Mononuclear cell (primary cell): ENCODE results near the gene RIMBP2. TPM values are rescaled to one million over a fixed set of nuclear protein-coding genes. Genes with fewer than 3 reads are reported as not detected.
"Not testable (repeated sequence)": the region's sequence is repeated elsewhere in the genome, so short reads cannot be mapped to it uniquely, and the experiment has no call there.

Experiments used
- H3K27me3 ChIP-seq: 2 replicates; pipeline ENCODE4 v1.6.0; 2011; ENCODE audit warnings: low read length, control low read depth; ENCODE audit not compliant: insufficient read depth
- H3K4me1 ChIP-seq: 2 replicates; pipeline ENCODE4 v1.5.1; 2011; ENCODE audit warnings: mild to moderate bottlenecking, low read length, control low read depth; ENCODE audit not compliant: insufficient read depth
- H3K4me3 ChIP-seq: 2 replicates; pipeline ENCODE4 v1.5.1; 2011; ENCODE audit warnings: mild to moderate bottlenecking, low read length, moderate library complexity
- H3K9me3 ChIP-seq: 2 replicates; pipeline ENCODE4 v1.5.1; 2011; ENCODE audit warnings: low read depth, mild to moderate bottlenecking, control low read depth, low read length
- total RNA-seq: library from RNA; depleted of rRNA; stranded (reverse); fragments of >200 nt; gene quantifications from one replicate; pipeline ENCODE4 v1.2.3, GENCODE V29; 2012

Gene RIMBP2
- total RNA-seq, 1 donor, result not detected

DNA sequence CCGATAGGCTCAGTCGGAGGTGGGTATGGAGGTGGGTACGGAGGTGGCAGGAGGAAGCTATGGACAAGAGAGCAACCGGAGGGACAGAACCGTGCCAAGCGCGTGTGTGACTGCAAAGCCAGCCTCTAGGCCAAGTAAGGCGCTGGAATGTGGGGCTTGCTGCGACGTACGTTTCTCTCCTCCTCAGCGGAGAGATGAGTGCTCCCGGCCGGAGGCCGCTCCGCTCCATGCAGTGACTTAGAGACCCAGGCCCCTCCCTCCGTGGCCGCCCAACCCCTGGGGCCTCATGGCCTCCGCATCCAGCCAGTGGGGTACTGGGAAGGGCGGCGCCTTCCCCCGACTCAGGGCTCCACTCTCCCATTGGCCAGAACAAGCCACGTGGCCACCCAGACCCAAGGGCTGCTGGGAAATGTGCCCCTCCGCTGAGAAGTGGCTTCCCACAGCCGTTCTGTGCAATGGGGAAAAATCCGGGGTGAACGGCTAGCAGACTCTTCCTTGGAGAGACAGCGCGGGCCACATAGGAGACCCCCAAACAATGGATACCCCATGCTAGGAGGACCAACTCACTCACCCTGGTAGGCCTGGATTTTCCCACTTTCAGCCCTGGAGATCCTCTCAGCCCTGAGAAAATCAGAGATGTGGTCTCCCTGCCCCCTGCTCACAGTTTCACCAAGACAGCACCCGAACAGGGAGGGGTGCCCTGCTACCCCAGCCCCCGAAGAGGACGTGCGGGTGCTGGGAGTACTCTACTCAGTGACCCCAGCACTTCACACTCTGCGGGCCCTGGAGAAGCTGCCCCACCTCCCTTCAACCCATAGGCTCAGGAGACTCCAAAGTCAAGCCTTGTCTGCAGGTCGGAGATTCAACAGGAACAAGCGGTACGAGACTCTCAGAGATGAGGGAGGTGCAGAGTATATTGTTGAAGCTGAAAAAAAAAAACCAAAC is 66.7 kb downstream of the RIMBP2 start:
- Histone ChIP-seq H3K27me3 (no peaks in the 10 kb centered on the region), H3K9me3 (no peaks in the 10 kb centered on the region)

DNA sequence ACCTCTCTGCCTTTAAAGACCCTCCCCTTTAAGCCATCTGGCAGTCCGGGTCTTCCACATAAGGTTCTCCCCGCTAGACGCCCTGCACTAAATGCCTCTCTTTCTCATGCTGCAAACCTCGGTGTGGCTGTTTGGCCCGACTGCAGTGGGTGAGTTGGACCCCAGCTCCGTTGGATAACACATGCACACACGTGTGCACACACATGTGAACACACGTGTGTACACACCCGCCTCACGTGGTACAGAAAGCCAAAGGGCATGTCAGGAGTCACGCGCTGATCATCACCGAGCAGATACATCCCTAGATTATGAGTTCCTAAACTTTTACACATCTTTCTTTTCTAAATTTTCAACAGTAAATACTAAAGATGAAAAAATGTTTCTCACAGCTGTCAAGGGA is 68.3 kb downstream of the RIMBP2 start:
- H3K4me3 ChIP-seq, result no peak overlapping the region
- no peaks in the 10 kb centered on the region for H3K9me3 ChIP-seq
- no peaks in the 10 kb centered on the region for H3K27me3 ChIP-seq
- no peaks in the 10 kb centered on the region for H3K4me1 ChIP-seq

More for the DNA sequence above, 66.7 kb downstream of the RIMBP2 start:
- Histone ChIP-seq H3K4me3 (no peak overlapping the region), H3K4me1 (no peaks in the 10 kb centered on the region)

DNA sequence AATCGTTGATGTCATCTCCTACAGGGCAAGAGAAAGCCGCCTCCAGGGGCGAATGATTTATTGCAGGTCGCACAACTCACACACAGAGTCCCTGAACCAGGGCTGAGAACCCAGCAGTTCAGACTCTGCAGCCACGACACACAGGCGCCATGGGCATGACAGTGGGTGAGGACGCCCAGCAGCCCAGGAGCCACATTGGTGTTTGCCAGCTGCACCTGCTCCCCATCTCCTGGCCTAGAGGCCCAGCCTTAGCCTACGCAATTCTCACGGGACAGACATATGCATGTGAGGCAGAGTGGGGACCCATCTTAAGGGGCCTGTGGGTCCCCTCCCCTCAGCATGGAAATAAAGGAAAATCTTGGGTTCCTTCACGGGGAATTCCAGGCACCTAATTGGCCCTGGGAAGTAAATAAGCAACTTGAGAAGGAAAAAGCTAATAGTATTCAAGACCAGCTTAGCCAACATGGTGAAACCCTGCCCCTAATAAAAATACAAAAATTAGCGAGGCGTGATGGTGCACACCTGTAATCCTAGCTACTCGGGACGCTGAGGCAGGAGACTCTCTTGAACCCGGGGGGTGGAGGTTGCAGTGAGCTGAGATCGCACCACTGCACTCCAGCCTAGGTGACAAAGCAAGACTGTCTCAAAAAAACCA is 69.3 kb downstream of the RIMBP2 start:
- H3K4me1 ChIP-seq, result no peaks in the 10 kb centered on the region
- H3K27me3 ChIP-seq, result no peaks in the 10 kb centered on the region
- H3K9me3 ChIP-seq, result no peaks in the 10 kb centered on the region
- no peak overlapping the region for H3K4me3 ChIP-seq

DNA sequence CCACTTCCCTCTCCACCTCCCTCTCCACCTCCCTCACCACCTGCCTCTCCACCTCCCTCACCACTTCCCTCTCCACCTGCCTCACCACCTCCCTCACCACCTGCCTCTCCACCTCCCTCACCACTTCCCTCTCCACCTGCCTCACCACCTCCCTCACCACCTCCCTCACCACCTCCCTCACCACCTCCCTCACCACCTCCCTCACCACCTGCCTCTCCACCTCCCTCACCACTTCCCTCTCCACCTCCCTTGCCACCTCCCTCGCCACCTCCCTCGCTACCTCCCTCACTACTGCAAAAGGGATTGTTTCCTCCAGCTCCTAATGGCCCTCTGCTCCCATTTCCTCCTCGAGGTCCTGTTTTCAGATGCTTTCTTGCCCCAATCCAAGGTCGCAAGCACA is 69.9 kb downstream of the RIMBP2 start:
- H3K27me3 ChIP-seq, H3K9me3 ChIP-seq, H3K4me1 ChIP-seq, H3K4me3 ChIP-seq: not testable (repeated sequence)

DNA sequence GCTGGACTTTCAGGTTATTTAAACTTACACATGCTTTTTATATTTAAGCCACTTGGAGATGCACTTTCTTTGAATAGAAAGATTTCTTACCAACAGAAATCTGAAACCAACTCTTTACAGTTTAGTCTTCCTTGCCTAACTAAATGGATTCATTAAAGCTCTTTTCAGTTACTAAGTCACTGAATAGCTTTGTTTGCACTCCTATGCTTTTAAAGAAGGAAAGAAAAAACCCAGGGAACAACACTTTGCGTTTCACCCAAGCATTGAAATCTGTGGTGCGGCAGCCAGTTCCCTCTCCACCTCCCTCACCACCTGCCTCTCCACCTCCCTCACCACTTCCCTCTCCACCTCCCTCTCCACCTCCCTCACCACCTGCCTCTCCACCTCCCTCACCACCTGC is 70.3 kb downstream of the RIMBP2 start:
- no peaks in the 10 kb centered on the region for H3K9me3 ChIP-seq
- no peaks in the 10 kb centered on the region for H3K4me1 ChIP-seq
- H3K27me3 ChIP-seq, result no peaks in the 10 kb centered on the region
- H3K4me3 ChIP-seq, result no peak overlapping the region

DNA sequence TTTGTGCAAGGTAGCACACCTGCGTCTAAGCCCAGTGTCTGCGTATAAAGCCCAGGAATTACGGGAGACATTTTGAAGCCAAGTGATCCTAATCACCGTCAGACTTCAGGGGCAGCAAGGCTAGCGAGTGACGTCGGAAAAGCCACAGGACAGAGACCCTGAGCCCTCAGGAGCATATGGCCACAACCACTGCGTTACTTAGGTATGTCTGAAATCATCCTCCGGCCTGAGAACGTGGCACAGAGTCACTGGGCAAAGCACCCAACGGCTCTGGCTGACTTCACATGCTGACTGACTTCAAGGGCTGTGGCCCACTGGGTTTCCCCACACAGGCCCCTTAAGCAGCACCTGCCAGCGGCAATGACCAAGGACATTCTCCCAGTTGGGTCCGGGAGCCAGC is 71.5 kb downstream of the RIMBP2 start:
- Histone ChIP-seq H3K4me3 (no peak overlapping the region), H3K9me3 (no peaks in the 10 kb centered on the region), H3K27me3 (no peaks in the 10 kb centered on the region), H3K4me1 (no peaks in the 10 kb centered on the region)

DNA sequence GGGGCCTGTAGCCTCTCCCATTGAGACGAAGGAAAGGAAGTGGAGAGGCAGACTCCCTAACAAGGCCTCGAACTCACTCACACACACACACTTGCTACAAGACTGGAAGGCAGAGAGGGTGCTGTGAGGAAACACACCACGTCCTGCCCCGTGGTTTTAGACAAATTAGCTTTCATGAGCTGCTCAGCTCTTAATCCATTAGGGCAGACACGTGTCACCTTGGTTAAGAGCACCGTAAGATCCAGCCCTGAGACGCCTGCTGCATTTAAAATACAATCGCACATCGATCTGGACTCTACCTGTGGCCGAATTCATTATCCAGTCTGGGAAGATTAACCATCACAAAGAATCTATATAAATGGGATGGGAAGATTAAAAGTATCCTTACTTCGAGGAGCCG is 72.0 kb downstream of the RIMBP2 start:
- Histone ChIP-seq H3K9me3 (no peaks in the 10 kb centered on the region), H3K27me3 (no peaks in the 10 kb centered on the region), H3K4me3 (no peak overlapping the region), H3K4me1 (no peaks in the 10 kb centered on the region)

DNA sequence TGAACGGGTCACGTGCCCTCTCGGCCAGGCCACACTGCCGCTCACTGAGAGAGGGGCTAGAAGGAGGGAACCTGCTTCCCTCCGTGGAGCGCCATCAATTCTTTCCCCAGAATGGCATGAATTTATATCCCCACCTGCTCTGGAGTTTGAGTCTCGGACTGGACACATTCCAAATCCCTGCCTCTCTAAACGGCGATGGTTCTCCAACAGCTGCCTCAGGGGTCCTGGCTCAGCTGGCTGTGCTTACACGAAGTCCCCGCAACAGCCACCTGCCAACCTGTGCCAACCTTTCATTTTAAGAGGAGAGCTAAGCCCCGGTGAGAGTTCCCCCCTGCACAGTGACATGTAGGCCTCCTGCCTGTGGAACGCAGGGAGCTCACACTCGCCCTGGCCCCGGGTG is 73.2 kb downstream of the RIMBP2 start:
- Histone ChIP-seq H3K4me3 (no peak overlapping the region), H3K9me3 (no peaks in the 10 kb centered on the region), H3K27me3 (no peaks in the 10 kb centered on the region), H3K4me1 (no peaks in the 10 kb centered on the region)

DNA sequence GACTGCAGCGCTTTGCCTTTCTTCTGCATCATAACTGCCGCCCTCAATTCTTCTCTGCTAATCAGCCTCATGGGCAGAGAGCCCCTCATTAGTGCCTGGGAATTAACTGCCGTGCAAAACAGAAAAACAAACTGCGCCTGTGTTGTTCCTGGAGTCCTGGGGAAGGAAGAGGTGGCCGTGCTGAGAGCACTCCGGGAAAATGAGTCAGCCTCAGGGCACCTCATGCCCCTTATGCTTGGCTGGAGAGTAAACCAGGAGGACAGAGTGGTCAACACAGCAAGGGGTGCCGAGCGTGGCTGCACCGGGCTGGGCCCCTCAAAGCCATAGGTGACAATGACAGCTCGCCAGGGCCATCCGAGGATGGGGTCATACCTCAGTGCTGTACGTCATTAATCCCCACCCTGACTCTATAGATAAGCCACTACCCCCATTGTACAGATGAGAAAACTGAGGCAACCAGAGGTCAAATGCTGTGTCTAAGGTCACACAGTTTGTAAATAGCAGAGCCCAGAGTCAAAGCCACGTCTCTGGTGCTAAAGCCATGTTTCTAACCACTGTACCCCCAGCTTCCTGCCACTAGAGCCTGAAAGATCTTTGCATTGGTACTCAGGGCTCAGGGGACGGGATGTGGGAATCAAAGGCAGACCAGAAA is 74.4 kb downstream of the RIMBP2 start:
- H3K4me3 ChIP-seq, result no peak overlapping the region
- H3K4me1 ChIP-seq, result no peaks in the 10 kb centered on the region

DNA sequence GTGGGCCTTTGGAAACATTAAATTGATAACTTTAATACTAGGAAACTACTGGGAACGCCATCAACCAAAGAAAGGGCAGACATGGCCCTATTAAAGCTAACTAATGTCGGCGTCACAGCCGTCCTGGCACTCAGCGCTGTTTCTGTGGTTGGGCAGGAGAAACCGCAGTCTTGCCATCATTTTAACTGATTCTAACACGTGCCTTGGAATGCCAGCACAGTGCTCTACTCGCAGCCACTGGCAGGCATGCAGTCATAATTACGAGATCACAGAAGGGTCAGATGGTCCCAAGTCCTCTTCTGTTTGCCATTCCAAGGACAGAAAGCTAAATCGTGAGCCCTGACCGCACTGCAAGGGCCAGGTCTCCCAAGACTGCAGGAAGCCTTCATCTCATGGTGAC is 75.2 kb downstream of the RIMBP2 start:
- Histone ChIP-seq H3K27me3 (no peaks in the 10 kb centered on the region), H3K4me3 (no peak overlapping the region), H3K9me3 (no peaks in the 10 kb centered on the region), H3K4me1 (no peaks in the 10 kb centered on the region)

More for the DNA sequence above, 74.4 kb downstream of the RIMBP2 start:
- no peaks in the 10 kb centered on the region for H3K27me3 ChIP-seq
- H3K9me3 ChIP-seq, result no peaks in the 10 kb centered on the region

DNA sequence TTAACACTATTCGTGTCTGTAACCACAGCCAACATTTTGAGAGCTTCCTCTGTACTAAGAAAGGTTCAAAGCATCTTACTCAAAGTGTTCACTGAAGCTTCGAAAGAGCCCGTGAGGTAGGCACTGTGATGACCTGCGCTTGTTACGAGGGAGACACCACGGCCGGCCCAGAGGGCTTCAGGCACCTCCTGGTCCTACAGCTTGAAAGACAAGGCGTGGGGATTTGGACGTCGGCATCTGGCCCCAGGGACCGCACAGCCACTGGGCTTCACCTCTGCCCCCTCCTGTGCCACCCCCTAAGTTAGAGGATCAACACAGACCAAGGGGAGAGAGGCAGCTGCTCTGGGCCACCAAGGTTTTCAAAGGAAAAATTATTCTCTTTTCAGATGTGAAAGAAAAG is 75.6 kb downstream of the RIMBP2 start:
- Histone ChIP-seq H3K4me3 (no peak overlapping the region), H3K9me3 (no peaks in the 10 kb centered on the region), H3K4me1 (no peaks in the 10 kb centered on the region), H3K27me3 (no peaks in the 10 kb centered on the region)

DNA sequence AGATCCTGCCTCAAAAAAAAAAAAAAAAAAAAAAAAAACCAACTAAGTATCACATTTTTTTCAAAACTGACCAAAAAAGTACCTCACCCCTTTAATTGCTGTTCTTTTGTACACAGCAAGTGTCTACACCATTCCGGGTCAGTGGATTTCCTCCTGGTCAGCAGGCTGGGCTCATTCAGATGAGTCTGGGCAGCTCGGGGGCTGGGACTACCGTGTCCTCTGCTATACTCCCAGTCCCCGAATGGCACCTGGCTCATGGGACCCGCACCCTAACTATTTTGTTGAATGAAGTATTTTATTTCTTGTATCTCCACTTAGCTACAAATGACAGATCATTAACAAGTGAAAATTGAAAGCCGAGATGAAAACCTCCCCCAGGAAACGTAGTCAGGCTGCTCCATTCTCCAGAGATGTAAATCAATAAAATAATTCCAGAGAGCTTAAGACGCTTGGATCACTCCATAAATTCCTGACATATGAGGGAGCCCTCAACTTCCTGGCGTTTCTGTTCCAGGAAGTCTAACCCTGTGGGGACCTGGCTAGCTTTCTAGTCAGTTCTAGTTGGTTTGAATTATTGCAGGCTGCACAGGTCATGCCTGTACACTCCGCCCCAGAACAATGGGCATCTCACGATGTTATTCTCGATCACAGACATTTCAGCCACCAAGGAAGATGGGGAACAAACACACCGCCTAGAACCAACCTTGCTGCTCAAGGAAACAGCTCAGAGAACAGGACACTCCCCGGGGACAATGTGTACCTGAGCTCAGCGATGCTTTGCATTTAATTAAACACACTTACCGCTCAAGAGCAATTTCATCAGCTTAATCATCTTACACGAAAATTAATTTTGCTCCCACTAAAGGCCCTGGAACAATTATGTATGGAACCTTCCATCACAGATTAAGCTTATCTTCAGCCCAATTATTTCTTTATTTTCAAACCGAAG is 76.3 kb downstream of the RIMBP2 start:
- Histone ChIP-seq H3K4me1 (no peaks in the 10 kb centered on the region), H3K27me3 (no peaks in the 10 kb centered on the region), H3K4me3 (no peak overlapping the region), H3K9me3 (no peaks in the 10 kb centered on the region)

DNA sequence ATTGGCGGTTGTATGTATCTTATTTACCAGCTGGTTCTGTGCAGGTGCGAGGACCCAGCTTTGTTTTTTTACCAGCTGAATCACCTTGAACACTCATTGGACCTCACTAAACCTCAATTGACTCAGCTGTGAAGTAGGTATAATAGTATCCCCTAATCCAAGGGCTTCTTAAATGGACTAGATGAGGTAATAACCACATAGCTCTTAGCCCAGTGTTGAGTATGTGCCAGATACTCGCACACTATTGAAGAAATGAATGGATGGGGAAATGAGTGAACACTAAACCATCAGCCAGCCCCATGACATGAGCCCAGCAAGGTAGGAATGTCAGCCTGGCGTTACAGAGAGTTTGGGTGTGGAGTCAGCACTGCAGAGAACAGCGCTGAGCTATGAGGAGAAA is 79.7 kb downstream of the RIMBP2 start:
- Histone ChIP-seq H3K27me3 (no peaks in the 10 kb centered on the region), H3K9me3 (no peaks in the 10 kb centered on the region), H3K4me1 (no peaks in the 10 kb centered on the region), H3K4me3 (no peak overlapping the region)

DNA sequence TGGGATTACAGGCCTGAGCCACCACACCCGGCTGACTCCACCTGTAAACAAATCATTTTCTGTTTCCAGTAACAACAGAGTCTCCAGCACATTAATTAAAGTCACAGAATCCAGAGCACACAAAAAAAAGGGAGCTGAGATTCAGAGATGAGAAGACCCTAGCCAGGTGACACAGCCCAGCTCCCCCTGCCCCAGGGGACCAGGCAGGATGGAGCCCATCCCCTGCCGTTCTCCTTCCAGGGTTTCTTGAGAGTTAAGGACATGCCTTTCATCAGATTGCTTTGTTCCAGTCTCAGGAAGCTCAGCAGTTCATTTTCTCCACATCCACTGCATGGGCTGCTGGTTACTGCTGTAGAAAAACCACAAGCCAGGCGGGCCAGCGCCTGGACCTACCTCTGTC is 81.2 kb downstream of the RIMBP2 start:
- Histone ChIP-seq H3K4me3 (no peak overlapping the region), H3K4me1 (no peaks in the 10 kb centered on the region), H3K27me3 (no peaks in the 10 kb centered on the region), H3K9me3 (no peaks in the 10 kb centered on the region)
